Lower lobe of right lung (tissue), 2 donors: ENCODE results near the gene GPR183. TPM values are rescaled to one million over a fixed set of nuclear protein-coding genes. Genes with fewer than 3 reads are reported as not detected.

Source experiments
- ATAC-seq, 2 donors: fragments of 200-7000 bp; cut with Tn5 transposase; one replicate each; pipeline ENCODE4 v1.9.1; 2020 to 2022; ENCODE audit warnings: mild to moderate bottlenecking in 2 of 2, moderate library complexity in 2 of 2
- DNase-seq: peaks from one replicate; pipeline ENCODE4 v3.0.0-alpha.2; 2020
- H3K27ac ChIP-seq: fragments of 200-600 bp; one replicate; pipeline ENCODE4 v1.8.0; 2022
- H3K27me3 ChIP-seq: fragments of 200-600 bp; one replicate; pipeline ENCODE4 v1.8.0; 2022; ENCODE audit warnings: low read depth
- H3K36me3 ChIP-seq: fragments of 200-600 bp; one replicate; pipeline ENCODE4 v1.8.0; 2022; ENCODE audit warnings: mild to moderate bottlenecking
- H3K4me1 ChIP-seq: fragments of 200-600 bp; one replicate; pipeline ENCODE4 v1.8.0; 2022
- H3K4me3 ChIP-seq: fragments of 200-600 bp; one replicate; pipeline ENCODE4 v1.8.0; 2022; ENCODE audit warnings: mild to moderate bottlenecking
- H3K9me3 ChIP-seq: fragments of 200-600 bp; one replicate; pipeline ENCODE4 v1.8.0; 2022
- intact Hi-C: fragments of 100-400 bp; cut with DNase I; formaldehyde crosslinking; loops from one replicate; pipeline ENCODE4 v1.11.0; 2022
- total RNA-seq: library from RNA; stranded (reverse); fragmentation: NEBNext Ultra II Directional; extraction: Animal tissue kit (Norgen Biotek cat#: 25700); gene quantifications from one replicate; pipeline ENCODE4 v1.2.1, GENCODE V29; 2021
- TF ChIP-seq, protein P1 (sequence below): fragments of 200-600 bp; IDR thresholded peaks from one replicate; pipeline ENCODE4 v1.8.0; 2022; ENCODE audit warnings: antibody characterized with exemption, mild to moderate bottlenecking
- donor health status: DM: no; HTN: yes; CAD: no; lungs with severe emphysema.

The GPR183 gene
- total RNA-seq, 1 donor from 2014 or later = 9.0 TPM

DNA sequence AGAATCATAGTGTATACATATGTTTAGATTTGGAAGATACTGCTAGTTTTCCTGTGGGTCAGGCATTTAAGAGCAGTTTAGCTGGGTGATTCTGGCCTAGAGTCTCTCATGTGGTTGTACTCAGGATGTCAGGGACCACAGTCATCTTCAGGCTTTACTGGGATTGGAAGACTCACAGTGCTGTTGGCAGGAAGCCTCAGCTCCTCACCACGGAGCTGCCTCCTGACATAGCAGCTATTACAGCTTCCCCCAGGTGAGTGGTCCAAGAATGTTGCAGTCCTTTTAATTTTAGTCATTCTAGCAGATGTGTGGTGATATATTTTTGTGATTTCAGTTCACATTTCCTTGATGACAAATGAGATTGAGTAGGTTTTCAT is 32.1 kb downstream of the GPR183 start:
- intact Hi-C loops = no loop called here
- TF ChIP-seq, protein P1, sequence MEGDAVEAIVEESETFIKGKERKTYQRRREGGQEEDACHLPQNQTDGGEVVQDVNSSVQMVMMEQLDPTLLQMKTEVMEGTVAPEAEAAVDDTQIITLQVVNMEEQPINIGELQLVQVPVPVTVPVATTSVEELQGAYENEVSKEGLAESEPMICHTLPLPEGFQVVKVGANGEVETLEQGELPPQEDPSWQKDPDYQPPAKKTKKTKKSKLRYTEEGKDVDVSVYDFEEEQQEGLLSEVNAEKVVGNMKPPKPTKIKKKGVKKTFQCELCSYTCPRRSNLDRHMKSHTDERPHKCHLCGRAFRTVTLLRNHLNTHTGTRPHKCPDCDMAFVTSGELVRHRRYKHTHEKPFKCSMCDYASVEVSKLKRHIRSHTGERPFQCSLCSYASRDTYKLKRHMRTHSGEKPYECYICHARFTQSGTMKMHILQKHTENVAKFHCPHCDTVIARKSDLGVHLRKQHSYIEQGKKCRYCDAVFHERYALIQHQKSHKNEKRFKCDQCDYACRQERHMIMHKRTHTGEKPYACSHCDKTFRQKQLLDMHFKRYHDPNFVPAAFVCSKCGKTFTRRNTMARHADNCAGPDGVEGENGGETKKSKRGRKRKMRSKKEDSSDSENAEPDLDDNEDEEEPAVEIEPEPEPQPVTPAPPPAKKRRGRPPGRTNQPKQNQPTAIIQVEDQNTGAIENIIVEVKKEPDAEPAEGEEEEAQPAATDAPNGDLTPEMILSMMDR = no peak
- peaks cover 6% of the 10 kb centered on the region for H3K9me3 ChIP-seq
- H3K27ac ChIP-seq = no peak overlapping the region
- no peak for ATAC-seq
- no peaks in the 10 kb centered on the region for H3K27me3 ChIP-seq
- no peak overlapping the region for H3K4me3 ChIP-seq
- peaks cover 18% of the 10 kb centered on the region for H3K4me1 ChIP-seq
- H3K36me3 ChIP-seq = no peaks in the 10 kb centered on the region
- DNase-seq = no peak

DNA sequence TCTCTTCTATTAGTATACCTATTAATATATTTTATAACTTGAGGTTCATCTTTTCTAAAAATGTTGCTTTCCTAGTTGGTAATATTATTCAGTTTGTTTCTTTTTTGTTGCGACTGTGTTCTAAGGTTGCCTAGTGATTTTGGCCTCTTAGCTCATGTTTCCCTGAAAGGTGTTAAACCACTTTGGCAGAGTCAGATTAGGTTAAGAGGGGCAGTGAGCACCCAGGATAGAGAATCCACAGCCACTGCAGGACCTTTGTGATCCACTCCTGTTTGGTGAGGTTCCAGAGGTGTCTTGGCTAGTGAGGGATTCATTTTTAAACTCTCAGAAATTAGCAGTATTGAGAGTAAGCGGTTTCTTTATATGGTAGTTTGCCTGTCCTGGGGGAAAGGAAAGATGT is 34.1 kb downstream of the GPR183 start:
- Histone ChIP-seq H3K9me3 (peaks cover 6% of the 10 kb centered on the region), H3K27ac (no peak overlapping the region), H3K36me3 (peaks cover under 1% of the 10 kb centered on the region), H3K27me3 (no peaks in the 10 kb centered on the region), H3K4me1 (peaks cover 16% of the 10 kb centered on the region), H3K4me3 (no peak overlapping the region)
- intact Hi-C loops = no loop called here
- ATAC-seq (no peak), DNase-seq (no peak)
- TF ChIP-seq, protein P1 = no peak

DNA sequence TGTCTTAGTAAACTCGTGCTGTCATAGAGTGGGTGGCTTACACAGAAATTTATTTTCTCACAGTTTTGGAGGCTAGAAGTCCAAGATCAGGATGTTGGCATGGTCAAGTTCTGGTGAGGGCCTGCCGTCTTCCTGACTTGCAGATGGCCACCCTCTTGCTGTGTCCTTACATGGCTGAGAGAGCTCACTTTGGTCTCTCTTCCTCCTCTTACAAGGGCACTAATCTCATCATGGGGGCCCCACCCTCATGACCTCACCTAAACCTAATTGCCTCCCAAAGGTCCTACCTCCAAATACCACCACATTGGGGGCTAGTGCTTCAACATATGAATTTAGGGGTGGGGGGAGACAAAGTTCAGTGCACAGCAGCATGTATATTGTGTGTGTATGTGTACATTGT is 34.7 kb downstream of the GPR183 start:
- ATAC-seq (no peak), DNase-seq (no peak)
- intact Hi-C loops = no loop called here
- Histone ChIP-seq H3K36me3 (peaks cover 6% of the 10 kb centered on the region), H3K4me3 (no peak overlapping the region), H3K27me3 (no peaks in the 10 kb centered on the region), H3K9me3 (peaks cover 6% of the 10 kb centered on the region), H3K27ac (no peak overlapping the region), H3K4me1 (peaks cover 16% of the 10 kb centered on the region)
- TF ChIP-seq, protein P1 = no peak

DNA sequence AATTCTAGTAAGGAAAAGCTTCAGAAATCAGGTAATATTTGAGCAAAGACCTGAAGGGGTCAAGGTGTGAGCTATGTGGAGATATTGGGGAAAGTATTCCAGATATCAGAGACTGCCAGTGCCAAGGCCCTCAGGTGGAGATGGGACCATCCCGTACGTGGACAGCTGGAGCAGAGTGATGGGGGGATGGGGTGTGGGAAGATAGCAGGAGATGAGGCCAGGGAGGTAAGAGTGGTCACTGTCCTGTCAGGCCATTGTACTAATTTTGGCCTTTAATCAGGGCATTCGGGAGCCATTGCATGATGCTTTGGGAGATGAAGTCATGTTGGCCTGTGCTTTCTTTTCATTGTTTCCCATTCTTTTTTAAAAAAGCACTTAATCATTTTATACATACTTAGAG is 36.0 kb downstream of the GPR183 start:
- no peak overlapping the region for H3K27ac ChIP-seq
- peaks cover 6% of the 10 kb centered on the region for H3K9me3 ChIP-seq
- intact Hi-C loops = no loop called here
- ATAC-seq (no peak), DNase-seq (no peak)
- H3K27me3 ChIP-seq = no peaks in the 10 kb centered on the region
- TF ChIP-seq, protein P1 = no peak
- no peak overlapping the region for H3K4me3 ChIP-seq
- peaks cover 6% of the 10 kb centered on the region for H3K36me3 ChIP-seq
- peaks cover 16% of the 10 kb centered on the region for H3K4me1 ChIP-seq

DNA sequence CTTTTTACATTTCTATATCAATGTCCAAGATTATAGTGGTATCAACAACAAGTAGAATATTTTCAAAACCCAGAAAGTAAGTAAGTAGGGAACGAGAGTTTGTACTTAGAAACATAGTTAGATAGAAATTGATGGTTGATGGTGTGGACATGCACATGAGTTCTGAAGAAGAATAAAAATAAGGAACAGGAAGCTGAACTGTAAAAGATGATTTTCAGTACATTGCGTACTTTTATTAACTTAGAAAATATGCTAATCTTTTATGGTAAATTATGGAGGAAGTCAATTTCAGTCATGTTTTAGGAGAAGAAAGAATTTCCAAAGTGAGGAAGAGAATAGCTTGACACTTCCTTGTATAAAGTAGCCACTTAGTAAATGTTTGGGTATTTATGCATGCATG is 36.7 kb downstream of the GPR183 start:
- intact Hi-C loops = no loop called here
- Histone ChIP-seq H3K4me3 (no peak overlapping the region), H3K9me3 (peaks cover 6% of the 10 kb centered on the region), H3K27me3 (no peaks in the 10 kb centered on the region), H3K27ac (peak overlapping the region; percentile 54), H3K4me1 (peaks cover 16% of the 10 kb centered on the region), H3K36me3 (peaks cover 6% of the 10 kb centered on the region)
- ATAC-seq (peak in 1 of 2 donors; percentile 39), DNase-seq (no peak)
- TF ChIP-seq, protein P1 = no peak
